Measurements from ENCODE around the gene ACCSL.

- TF ChIP-seq EP300 (IDR thresholded peaks at IDR 0.05) = no peak
- TF ChIP-seq, protein P1, sequence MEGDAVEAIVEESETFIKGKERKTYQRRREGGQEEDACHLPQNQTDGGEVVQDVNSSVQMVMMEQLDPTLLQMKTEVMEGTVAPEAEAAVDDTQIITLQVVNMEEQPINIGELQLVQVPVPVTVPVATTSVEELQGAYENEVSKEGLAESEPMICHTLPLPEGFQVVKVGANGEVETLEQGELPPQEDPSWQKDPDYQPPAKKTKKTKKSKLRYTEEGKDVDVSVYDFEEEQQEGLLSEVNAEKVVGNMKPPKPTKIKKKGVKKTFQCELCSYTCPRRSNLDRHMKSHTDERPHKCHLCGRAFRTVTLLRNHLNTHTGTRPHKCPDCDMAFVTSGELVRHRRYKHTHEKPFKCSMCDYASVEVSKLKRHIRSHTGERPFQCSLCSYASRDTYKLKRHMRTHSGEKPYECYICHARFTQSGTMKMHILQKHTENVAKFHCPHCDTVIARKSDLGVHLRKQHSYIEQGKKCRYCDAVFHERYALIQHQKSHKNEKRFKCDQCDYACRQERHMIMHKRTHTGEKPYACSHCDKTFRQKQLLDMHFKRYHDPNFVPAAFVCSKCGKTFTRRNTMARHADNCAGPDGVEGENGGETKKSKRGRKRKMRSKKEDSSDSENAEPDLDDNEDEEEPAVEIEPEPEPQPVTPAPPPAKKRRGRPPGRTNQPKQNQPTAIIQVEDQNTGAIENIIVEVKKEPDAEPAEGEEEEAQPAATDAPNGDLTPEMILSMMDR (IDR thresholded peaks at IDR 0.05) = no peak
Measured at GRCh38 chr11:44033856-44034255, 13.9 kb upstream of the ACCSL start.
